Activated naive CD4-positive, alpha-beta T cell treated with anti-CD3 and anti-CD28 coated beads, Interleukin-2, amount 10 ng/mL, durations not matched to agents 7 days and 5 days (primary cell): ENCODE data around the gene SH3TC2.

Experiments
- CTCF ChIA-PET: fragments of 350-600 bp; sonication (Branson Sonifier 250); formaldehyde crosslinking; loops from one replicate; lab custom pipeline; 2021; ENCODE audit warnings: antibody characterized with exemption; lab: Charles Lee
- DNase-seq: peaks from one replicate; pipeline ENCODE4 v3.0.0-alpha.2; 2020
- H3K27ac Mint-ChIP-seq: one replicate; pipeline ENCODE4 v1.8.0; 2021; ENCODE audit warnings: mild to moderate bottlenecking, moderate library complexity, mixed read lengths
- H3K27me3 Mint-ChIP-seq: one replicate; pipeline ENCODE4 v1.8.0; 2021; ENCODE audit warnings: mild to moderate bottlenecking, mixed read lengths
- H3K36me3 Mint-ChIP-seq: one replicate; pipeline ENCODE4 v1.8.0; 2021; ENCODE audit warnings: mixed read lengths
- H3K4me1 Mint-ChIP-seq: one replicate; pipeline ENCODE4 v1.8.0; 2021; ENCODE audit warnings: mixed read lengths
- H3K4me3 Mint-ChIP-seq: one replicate; pipeline ENCODE4 v1.8.0; 2021; ENCODE audit warnings: mild to moderate bottlenecking, moderate library complexity, mixed read lengths
- H3K9me3 Mint-ChIP-seq: one replicate; pipeline ENCODE4 v1.8.0; 2021; ENCODE audit warnings: mixed read lengths

Gene SH3TC2

DNA sequence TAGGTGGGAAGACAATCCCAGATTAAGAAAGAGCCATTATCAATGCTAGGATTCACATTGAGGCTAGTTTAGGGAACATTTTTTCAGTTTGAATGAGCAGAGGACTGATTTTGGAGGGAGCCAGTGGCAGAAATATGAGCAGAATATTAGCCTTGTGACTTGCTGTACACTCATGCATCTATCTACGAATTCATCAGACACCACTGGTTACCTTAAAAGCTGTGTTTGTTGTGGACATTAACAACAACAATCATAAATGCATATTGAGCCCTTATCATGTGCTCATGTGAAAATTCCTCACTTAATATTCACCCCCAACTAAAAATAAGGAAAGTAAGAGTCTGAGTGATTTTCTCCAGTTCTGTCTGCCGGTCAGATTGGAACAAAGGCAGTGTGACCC lies 9.9 kb upstream of the SH3TC2 start:
- CTCF ChIA-PET: no interaction called here

GRCh38 chr5:149072376-149072775 lies 9.5 kb upstream of the SH3TC2 start:
- CTCF ChIA-PET: interaction anchor here (0.7 kb wide), 1 partner anchor 30 kb away, joined by 3 read pairs; no protein-coding TSS in a partner anchor
- Mint-ChIP-seq H3K9me3 (no peaks in the 10 kb centered on the region), H3K4me3 (no peak overlapping the region), H3K4me1 (no peaks in the 10 kb centered on the region), H3K27me3 (no peaks in the 10 kb centered on the region), H3K27ac (no peak overlapping the region), H3K36me3 (no peaks in the 10 kb centered on the region)
- no peak for DNase-seq

More for the DNA sequence above, 9.9 kb upstream of the SH3TC2 start:
- H3K36me3 Mint-ChIP-seq: no peaks in the 10 kb centered on the region
- no peaks in the 10 kb centered on the region for H3K27me3 Mint-ChIP-seq
- H3K4me3 Mint-ChIP-seq: no peak overlapping the region
- no peaks in the 10 kb centered on the region for H3K4me1 Mint-ChIP-seq
- H3K9me3 Mint-ChIP-seq: no peaks in the 10 kb centered on the region
- no peak for DNase-seq
- no peak overlapping the region for H3K27ac Mint-ChIP-seq

DNA sequence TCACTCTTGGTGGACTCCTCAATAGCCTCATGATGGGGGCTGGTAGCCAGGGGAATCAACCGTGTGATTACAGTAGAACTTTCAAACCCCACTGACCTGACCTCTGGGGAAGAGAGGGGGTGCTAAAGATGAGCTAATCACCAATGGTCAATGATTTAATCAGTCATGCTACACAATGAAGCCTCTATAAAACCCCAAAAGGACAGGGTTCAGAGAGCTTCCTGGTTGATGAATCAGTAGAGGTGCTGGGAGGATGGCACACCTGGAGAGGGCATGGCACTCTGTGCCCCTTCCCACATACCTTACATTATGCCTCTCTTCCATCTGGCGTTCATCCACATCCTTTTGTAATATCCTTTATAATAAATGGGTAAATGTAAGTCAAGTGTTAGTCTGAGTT lies 8.9 kb upstream of the SH3TC2 start:
- Mint-ChIP-seq H3K27ac (no peak overlapping the region), H3K4me3 (no peak overlapping the region), H3K27me3 (no peaks in the 10 kb centered on the region), H3K36me3 (no peaks in the 10 kb centered on the region), H3K4me1 (no peaks in the 10 kb centered on the region), H3K9me3 (no peaks in the 10 kb centered on the region)
- no peak for DNase-seq
- CTCF ChIA-PET: interaction anchor here (0.7 kb wide), 1 partner anchor 30 kb away, joined by 3 read pairs; no protein-coding TSS in a partner anchor

GRCh38 chr5:149071216-149071615 lies 8.4 kb upstream of the SH3TC2 start:
- no peaks in the 10 kb centered on the region for H3K27me3 Mint-ChIP-seq
- no peak for DNase-seq
- CTCF ChIA-PET: no interaction called here
- H3K9me3 Mint-ChIP-seq: no peaks in the 10 kb centered on the region
- no peak overlapping the region for H3K27ac Mint-ChIP-seq
- no peaks in the 10 kb centered on the region for H3K4me1 Mint-ChIP-seq
- no peak overlapping the region for H3K4me3 Mint-ChIP-seq
- H3K36me3 Mint-ChIP-seq: no peaks in the 10 kb centered on the region

DNA sequence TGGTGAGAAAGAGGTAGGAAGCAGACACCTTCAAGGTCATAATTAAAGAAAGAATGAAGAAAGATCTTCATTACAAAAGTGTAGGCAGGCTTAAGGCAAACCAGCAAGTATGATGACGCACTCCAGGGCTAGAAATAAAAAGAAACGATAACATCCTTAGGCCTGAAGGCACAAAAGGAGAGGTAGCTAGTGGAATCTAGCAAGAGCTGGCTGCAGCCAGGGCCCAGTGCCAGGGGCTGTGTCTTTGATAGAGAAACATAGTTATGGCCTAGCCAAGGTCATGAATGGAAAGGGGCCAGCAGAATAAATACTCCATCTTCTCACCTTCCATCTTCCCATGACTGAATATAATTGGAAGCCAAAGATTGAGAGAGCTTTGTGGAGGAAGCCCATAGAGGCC lies 6.8 kb upstream of the SH3TC2 start:
- H3K36me3 Mint-ChIP-seq: no peaks in the 10 kb centered on the region
- H3K27ac Mint-ChIP-seq: no peak overlapping the region
- no peaks in the 10 kb centered on the region for H3K9me3 Mint-ChIP-seq
- DNase-seq: no peak
- H3K4me3 Mint-ChIP-seq: no peak overlapping the region
- CTCF ChIA-PET: no interaction called here
- no peaks in the 10 kb centered on the region for H3K4me1 Mint-ChIP-seq
- H3K27me3 Mint-ChIP-seq: no peaks in the 10 kb centered on the region

GRCh38 chr5:149063896-149064478 lies 1.1 kb upstream of the SH3TC2 start:
- Mint-ChIP-seq H3K4me3 (no peak overlapping the region), H3K36me3 (no peaks in the 10 kb centered on the region), H3K4me1 (no peaks in the 10 kb centered on the region), H3K27ac (no peak overlapping the region), H3K27me3 (peaks cover 5% of the 10 kb centered on the region), H3K9me3 (no peaks in the 10 kb centered on the region)
- DNase-seq: no peak
- CTCF ChIA-PET: no interaction called here

- CTCF ChIA-PET: interaction anchor here (0.6 kb wide), 1 partner anchor 52 kb away, joined by 3 read pairs; no protein-coding TSS in a partner anchor
- H3K9me3 Mint-ChIP-seq: no peaks in the 10 kb centered on the region
- H3K36me3 Mint-ChIP-seq: no peaks in the 10 kb centered on the region
- no peak for DNase-seq
- peaks cover 11% of the 10 kb centered on the region for H3K27me3 Mint-ChIP-seq
- no peak overlapping the region for H3K27ac Mint-ChIP-seq
- H3K4me1 Mint-ChIP-seq: no peaks in the 10 kb centered on the region
- H3K4me3 Mint-ChIP-seq: no peak overlapping the region
Observed at GRCh38 chr5:149062371-149063016, 368 bp downstream of the SH3TC2 start.

DNA sequence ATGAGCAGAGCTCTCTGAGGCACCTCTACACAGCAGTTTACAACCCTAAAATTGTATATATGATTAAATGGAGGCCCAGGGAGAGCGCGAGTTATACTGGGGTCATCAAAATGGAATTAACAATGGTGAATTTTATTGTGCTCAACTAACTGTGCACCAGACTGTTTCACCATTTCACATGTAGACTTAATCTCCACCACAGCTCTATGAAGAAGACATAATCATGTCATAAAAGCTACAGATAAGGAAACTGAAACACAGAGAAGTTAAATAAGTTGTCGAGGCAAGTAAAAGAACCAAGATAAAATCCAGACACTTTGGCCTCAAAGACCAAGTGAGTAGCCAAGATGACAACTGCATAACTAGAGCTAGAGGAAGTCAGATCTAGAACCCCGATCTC lies 1.5 kb downstream of the SH3TC2 start:
- CTCF ChIA-PET: no interaction called here
- Mint-ChIP-seq H3K27me3 (peaks cover 11% of the 10 kb centered on the region), H3K27ac (no peak overlapping the region), H3K4me1 (no peaks in the 10 kb centered on the region), H3K4me3 (no peak overlapping the region), H3K36me3 (no peaks in the 10 kb centered on the region), H3K9me3 (no peaks in the 10 kb centered on the region)
- no peak for DNase-seq

DNA sequence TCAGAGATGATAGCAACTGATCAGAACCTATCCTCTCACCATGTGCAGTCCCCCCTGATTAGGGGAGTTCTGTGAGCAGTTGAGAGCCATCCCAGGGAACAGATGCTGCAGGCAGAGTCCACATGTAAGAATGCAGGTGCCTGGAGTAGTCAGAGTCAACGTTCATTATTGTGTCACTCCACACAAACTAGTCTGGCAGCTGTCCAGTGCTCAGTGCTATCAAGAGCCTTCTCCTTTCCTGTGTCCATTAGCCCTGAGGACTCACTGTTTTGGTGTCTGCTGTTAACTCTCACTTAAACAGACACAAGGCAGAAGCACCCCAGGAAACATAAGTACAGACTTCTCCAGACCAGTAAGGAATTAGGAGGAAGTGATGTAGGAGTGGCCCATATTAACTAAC lies 2.5 kb downstream of the SH3TC2 start:
- Mint-ChIP-seq H3K4me1 (no peaks in the 10 kb centered on the region), H3K27me3 (peaks cover 11% of the 10 kb centered on the region), H3K9me3 (no peaks in the 10 kb centered on the region)

GRCh38 chr5:149056616-149057165 lies 6.2 kb downstream of the SH3TC2 start:
- Mint-ChIP-seq H3K9me3 (no peaks in the 10 kb centered on the region), H3K27ac (no peak overlapping the region), H3K4me1 (no peaks in the 10 kb centered on the region), H3K4me3 (no peak overlapping the region), H3K36me3 (no peaks in the 10 kb centered on the region), H3K27me3 (peaks cover 11% of the 10 kb centered on the region)
- CTCF ChIA-PET: no interaction called here
- DNase-seq: no peak

More for the DNA sequence above, 2.5 kb downstream of the SH3TC2 start:
- Mint-ChIP-seq H3K36me3 (no peaks in the 10 kb centered on the region), H3K27ac (no peak overlapping the region), H3K4me3 (no peak overlapping the region)
- CTCF ChIA-PET: no interaction called here
- DNase-seq: no peak

GRCh38 chr5:149054416-149054815 lies 8.4 kb downstream of the SH3TC2 start:
- H3K9me3 Mint-ChIP-seq: no peaks in the 10 kb centered on the region

DNA sequence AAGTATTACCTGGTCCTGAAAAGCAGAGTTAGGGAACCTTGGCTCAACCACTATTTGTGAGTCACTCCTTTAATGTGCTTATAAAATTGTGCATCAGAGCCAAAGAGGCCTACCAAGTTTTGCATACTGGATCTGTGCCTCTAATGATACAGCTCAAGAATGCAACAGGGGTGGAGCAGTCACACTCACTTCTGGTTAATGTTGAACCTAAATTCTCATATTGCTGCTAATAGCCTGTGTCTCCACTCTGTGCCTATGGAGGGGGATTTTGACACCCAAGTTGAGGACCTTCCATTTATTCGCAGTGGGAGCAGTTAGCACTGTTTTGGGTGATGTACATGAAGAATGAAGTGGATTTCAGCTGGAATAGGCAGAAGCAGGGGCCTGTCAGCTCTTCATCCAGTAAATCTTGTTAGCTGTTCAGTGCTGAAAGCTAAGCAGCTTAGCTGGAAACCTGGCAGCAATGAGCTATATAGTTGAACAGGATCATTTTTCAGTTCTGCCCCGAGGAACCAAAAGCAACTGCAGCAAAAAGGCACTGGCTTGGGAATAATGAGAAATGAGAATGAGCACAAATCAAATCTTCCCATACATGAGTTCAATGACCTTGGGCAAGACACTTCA lies 9.7 kb downstream of the SH3TC2 start:
- H3K4me1 Mint-ChIP-seq: no peaks in the 10 kb centered on the region
- no peak overlapping the region for H3K4me3 Mint-ChIP-seq
- no peak for DNase-seq
- H3K36me3 Mint-ChIP-seq: no peaks in the 10 kb centered on the region
- CTCF ChIA-PET: no interaction called here
- H3K27me3 Mint-ChIP-seq: no peaks in the 10 kb centered on the region
- H3K27ac Mint-ChIP-seq: no peak overlapping the region
- no peaks in the 10 kb centered on the region for H3K9me3 Mint-ChIP-seq

More at GRCh38 chr5:149054416-149054815, 8.4 kb downstream of the SH3TC2 start:
- Mint-ChIP-seq H3K4me1 (no peaks in the 10 kb centered on the region), H3K4me3 (no peak overlapping the region), H3K27me3 (peaks cover 10% of the 10 kb centered on the region), H3K36me3 (no peaks in the 10 kb centered on the region), H3K27ac (no peak overlapping the region)
- CTCF ChIA-PET: interaction anchor here (0.7 kb wide), 1 partner anchor 18 kb away, joined by 4 read pairs; no protein-coding TSS in a partner anchor
- no peak for DNase-seq

- CTCF ChIA-PET: interaction anchor here (1.4 kb wide), 1 partner anchor 14 kb away, joined by 6 read pairs; no protein-coding TSS in a partner anchor
- H3K36me3 Mint-ChIP-seq: no peaks in the 10 kb centered on the region
- no peak overlapping the region for H3K4me3 Mint-ChIP-seq
- no peak overlapping the region for H3K27ac Mint-ChIP-seq
- H3K4me1 Mint-ChIP-seq: no peaks in the 10 kb centered on the region
- no peak for DNase-seq
- H3K27me3 Mint-ChIP-seq: no peaks in the 10 kb centered on the region
- H3K9me3 Mint-ChIP-seq: no peaks in the 10 kb centered on the region
Observed at GRCh38 chr5:149049371-149049781, 13.5 kb downstream of the SH3TC2 start.

GRCh38 chr5:149048811-149049210 lies 14.1 kb downstream of the SH3TC2 start:
- CTCF ChIA-PET: interaction anchor here (1.4 kb wide), 1 partner anchor 13 kb away, joined by 6 read pairs; no protein-coding TSS in a partner anchor

More at GRCh38 chr5:149048811-149049210, 14.1 kb downstream of the SH3TC2 start:
- no peak for DNase-seq
- Mint-ChIP-seq H3K36me3 (no peaks in the 10 kb centered on the region), H3K4me3 (no peak overlapping the region), H3K9me3 (no peaks in the 10 kb centered on the region), H3K27me3 (no peaks in the 10 kb centered on the region), H3K27ac (no peak overlapping the region), H3K4me1 (no peaks in the 10 kb centered on the region)
